Measurements from ENCODE around the gene USP31. TPM values are rescaled to one million over a fixed set of nuclear protein-coding genes. Genes with fewer than 3 reads are reported as not detected.

USP31 gene
- polyA plus RNA-seq, 2 of the 4 experiments (the other 2 are of a cell fraction) = 8.3 to 18.0 TPM

DNA sequence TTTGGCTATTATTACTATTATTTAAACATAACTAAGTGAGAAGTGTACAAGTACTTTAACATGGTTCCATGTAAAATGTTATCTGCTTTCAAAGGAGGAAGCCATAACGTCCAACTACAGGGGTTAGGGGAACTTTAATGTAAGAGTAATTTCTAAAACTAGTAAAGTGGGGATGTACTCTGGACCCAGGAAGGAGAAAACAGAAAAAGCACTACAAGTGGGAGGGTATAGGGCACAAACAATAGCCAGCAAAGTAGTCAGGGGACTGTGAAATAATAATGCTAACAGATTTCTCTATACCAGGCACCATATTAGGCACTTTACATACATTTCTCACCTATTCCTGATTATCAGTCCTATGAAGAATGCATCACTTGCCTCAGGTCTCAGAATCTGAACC lies 19.6 kb downstream of the USP31 start (continued):
- TF ChIP-seq, protein P1, sequence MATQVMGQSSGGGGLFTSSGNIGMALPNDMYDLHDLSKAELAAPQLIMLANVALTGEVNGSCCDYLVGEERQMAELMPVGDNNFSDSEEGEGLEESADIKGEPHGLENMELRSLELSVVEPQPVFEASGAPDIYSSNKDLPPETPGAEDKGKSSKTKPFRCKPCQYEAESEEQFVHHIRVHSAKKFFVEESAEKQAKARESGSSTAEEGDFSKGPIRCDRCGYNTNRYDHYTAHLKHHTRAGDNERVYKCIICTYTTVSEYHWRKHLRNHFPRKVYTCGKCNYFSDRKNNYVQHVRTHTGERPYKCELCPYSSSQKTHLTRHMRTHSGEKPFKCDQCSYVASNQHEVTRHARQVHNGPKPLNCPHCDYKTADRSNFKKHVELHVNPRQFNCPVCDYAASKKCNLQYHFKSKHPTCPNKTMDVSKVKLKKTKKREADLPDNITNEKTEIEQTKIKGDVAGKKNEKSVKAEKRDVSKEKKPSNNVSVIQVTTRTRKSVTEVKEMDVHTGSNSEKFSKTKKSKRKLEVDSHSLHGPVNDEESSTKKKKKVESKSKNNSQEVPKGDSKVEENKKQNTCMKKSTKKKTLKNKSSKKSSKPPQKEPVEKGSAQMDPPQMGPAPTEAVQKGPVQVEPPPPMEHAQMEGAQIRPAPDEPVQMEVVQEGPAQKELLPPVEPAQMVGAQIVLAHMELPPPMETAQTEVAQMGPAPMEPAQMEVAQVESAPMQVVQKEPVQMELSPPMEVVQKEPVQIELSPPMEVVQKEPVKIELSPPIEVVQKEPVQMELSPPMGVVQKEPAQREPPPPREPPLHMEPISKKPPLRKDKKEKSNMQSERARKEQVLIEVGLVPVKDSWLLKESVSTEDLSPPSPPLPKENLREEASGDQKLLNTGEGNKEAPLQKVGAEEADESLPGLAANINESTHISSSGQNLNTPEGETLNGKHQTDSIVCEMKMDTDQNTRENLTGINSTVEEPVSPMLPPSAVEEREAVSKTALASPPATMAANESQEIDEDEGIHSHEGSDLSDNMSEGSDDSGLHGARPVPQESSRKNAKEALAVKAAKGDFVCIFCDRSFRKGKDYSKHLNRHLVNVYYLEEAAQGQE (IDR thresholded peaks at IDR 0.05) = no peak

- WGBS (ENCODE audit: missing lambda C conversion rate) = 84% methylated on average over 5 of the region's 5 CpGs
- Histone ChIP-seq H3K4me3 (no peak overlapping the region), H3K4me2 (no peak overlapping the region), H3K4me1 (peaks cover 47% of the 10 kb centered on the region), H3K27ac (no peak overlapping the region), H3K9me3 (no peaks in the 10 kb centered on the region)
- no peak for TF ChIP-seq CBX2 (IDR thresholded peaks at IDR 0.05; ENCODE audit: borderline replicate concordance, low read depth)
- no peak for TF ChIP-seq SMC3 (IDR thresholded peaks at IDR 0.05)
- TF ChIP-seq, protein P2, sequence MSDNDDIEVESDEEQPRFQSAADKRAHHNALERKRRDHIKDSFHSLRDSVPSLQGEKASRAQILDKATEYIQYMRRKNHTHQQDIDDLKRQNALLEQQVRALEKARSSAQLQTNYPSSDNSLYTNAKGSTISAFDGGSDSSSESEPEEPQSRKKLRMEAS (IDR thresholded peaks at IDR 0.05) = no peak
- no peak for TF ChIP-seq NPAS2 (CRISPR knock-in tag; IDR thresholded peaks at IDR 0.05; ENCODE audit: borderline replicate concordance)
- no peak for TF ChIP-seq POLR2AphosphoS2 (conservative IDR thresholded peaks at IDR 0.05; ENCODE audit: low read length)
- TF ChIP-seq PHF8 (IDR thresholded peaks at IDR 0.05; ENCODE audit: borderline replicate concordance, low read depth) = no peak
- TF ChIP-seq RFX5 (IDR thresholded peaks at IDR 0.05) = no peak
- ChIA-PET POLR2A (no interaction called here), CTCF (interaction anchor here (2.1 kb wide), 1 partner anchor 14 kb away, joined by 6 read pairs; no protein-coding TSS in a partner anchor)
- DNase-seq (ENCODE audit: low read depth in 1 of 2, low spot score in 1 of 2) (no peak), FAIRE-seq (no peak), ATAC-seq (no peak)
These were observed 21.2 kb downstream of the USP31 start for GRCh38 chr16:23128056-23128455.

DNA sequence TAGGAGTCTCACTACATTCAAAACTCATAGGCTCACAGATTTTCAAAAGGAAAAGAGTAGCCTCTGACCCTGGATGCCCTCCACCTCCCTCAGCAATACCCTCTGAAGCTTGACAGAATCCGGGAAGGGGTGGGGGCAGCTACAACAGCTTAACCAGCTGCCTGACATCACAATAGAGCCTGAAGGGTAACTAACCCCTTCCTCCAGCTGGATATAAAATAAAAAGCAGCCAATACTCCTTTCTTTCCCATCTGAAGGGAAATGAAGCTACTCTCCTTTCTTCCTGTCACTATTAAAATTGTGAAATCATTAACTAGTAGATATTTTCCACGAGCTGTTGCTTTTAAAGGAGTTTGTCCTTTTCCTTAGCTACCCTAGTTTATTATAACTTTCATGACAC lies 24.0 kb downstream of the USP31 start:
- no peak overlapping the region for H3K4me3 ChIP-seq
- H3K27ac ChIP-seq = peak overlapping the region; percentile 56 to 58; a peak in 4 of 6 replicates
- peaks cover 48% of the 10 kb centered on the region for H3K4me1 ChIP-seq
- ChIA-PET CTCF (interaction anchor here (0.6 to 2.0 kb wide), 4 partner anchors 7 to 315 kb away, joined by 3 to 6 read pairs (median 3); no protein-coding TSS in a partner anchor), POLR2A (no interaction called here)
- H3K9me3 ChIP-seq = no peaks in the 10 kb centered on the region
- FAIRE-seq (no peak), DNase-seq (ENCODE audit: low read depth in 1 of 2, low spot score in 1 of 2) (no peak), ATAC-seq (0 out of 6 replicates have a peak, but pooled peaks of 1 of the 2 experiments have one; percentile 16)
- TF ChIP-seq HES2 (IDR thresholded peaks at IDR 0.05) (no peak), RCOR1 (IDR thresholded peaks at IDR 0.05; ENCODE audit: low read depth, low read length) (no peak), HEYL (CRISPR knock-in tag; IDR thresholded peaks at IDR 0.05) (no peak), FOSL2 (IDR thresholded peaks at IDR 0.05) (no peak), FOSL2 (CRISPR knock-in tag; IDR thresholded peaks at IDR 0.05) (no peak), KDM5A (IDR thresholded peaks at IDR 0.05) (no peak), ZFP36 (IDR thresholded peaks at IDR 0.05; ENCODE audit: borderline replicate concordance, partially characterized antibody) (no peak), CBX2 (IDR thresholded peaks at IDR 0.05; ENCODE audit: borderline replicate concordance, low read depth) (no peak), RARB (CRISPR knock-in tag; IDR thresholded peaks at IDR 0.05) (no peak), ZC3H11A (IDR thresholded peaks at IDR 0.05) (no peak), CHD4 (IDR thresholded peaks at IDR 0.05; ENCODE audit: borderline replicate concordance) (no peak), FOSB (CRISPR knock-in tag; IDR thresholded peaks at IDR 0.05) (no peak), RAD21 (conservative IDR thresholded peaks at IDR 0.05 in 1 of 2, IDR thresholded peaks at IDR 0.05 in 1 of 2) (no peak), PBX3 (IDR thresholded peaks at IDR 0.05) (no peak)
- TF ChIP-seq, protein P3, sequence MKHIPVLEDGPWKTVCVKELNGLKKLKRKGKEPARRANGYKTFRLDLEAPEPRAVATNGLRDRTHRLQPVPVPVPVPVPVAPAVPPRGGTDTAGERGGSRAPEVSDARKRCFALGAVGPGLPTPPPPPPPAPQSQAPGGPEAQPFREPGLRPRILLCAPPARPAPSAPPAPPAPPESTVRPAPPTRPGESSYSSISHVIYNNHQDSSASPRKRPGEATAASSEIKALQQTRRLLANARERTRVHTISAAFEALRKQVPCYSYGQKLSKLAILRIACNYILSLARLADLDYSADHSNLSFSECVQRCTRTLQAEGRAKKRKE (CRISPR knock-in tag; IDR thresholded peaks at IDR 0.05; ENCODE audit: low read depth) = no peak
- TF ChIP-seq, protein P4, sequence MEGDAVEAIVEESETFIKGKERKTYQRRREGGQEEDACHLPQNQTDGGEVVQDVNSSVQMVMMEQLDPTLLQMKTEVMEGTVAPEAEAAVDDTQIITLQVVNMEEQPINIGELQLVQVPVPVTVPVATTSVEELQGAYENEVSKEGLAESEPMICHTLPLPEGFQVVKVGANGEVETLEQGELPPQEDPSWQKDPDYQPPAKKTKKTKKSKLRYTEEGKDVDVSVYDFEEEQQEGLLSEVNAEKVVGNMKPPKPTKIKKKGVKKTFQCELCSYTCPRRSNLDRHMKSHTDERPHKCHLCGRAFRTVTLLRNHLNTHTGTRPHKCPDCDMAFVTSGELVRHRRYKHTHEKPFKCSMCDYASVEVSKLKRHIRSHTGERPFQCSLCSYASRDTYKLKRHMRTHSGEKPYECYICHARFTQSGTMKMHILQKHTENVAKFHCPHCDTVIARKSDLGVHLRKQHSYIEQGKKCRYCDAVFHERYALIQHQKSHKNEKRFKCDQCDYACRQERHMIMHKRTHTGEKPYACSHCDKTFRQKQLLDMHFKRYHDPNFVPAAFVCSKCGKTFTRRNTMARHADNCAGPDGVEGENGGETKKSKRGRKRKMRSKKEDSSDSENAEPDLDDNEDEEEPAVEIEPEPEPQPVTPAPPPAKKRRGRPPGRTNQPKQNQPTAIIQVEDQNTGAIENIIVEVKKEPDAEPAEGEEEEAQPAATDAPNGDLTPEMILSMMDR (IDR thresholded peaks at IDR 0.05) = no peak
- peak overlapping the region; percentile 61 for H3K4me2 ChIP-seq
- WGBS (ENCODE audit: missing lambda C conversion rate) = 29% methylated on average over 2 of the region's 2 CpGs

Data from A549 (cell line).